Testis (tissue), 2 donors: ENCODE results near the gene BTLA.

Source experiments
- POLR2A ChIP-seq: fragments of 450-650 bp; IDR thresholded peaks from one replicate; pipeline ENCODE4 v1.6.1; 2017; ENCODE audit warnings: antibody characterized with exemption, mild to moderate bottlenecking, moderate library complexity
- TF ChIP-seq, protein P1 (sequence below), 3 experiments: fragments of 450-650 bp in 2 of 3; fragments of 200-600 bp in 1 of 3; sonication (generic) in 1 of 3; IDR thresholded peaks; one replicate each; pipeline ENCODE4 v1.5.1; 2016 to 2019; ENCODE audit warnings: antibody characterized with exemption in 3 of 3, mild to moderate bottlenecking in 2 of 3, moderate library complexity in 1 of 3

DNA sequence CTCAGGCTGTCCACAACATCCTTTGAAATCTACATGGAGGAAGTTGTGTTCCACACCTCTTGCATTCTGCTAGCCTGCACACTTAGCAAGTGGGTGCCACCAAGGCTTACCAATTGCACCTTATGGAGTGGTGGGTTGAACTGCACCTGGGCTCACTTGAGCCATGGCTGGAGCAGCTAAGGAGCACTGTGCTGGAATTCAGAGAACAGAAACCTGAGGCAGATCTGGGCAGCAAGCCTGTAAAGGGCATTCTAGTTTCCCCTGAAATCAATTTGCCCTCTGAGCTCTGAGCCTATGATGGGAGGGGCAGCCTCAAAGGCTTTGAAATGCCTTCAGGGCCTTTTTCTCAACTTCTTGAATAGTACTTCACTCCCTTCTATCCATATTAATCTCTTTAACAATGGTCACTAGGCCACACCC lies 18.0 kb downstream of the BTLA start:
- no peak for TF ChIP-seq POLR2A
- TF ChIP-seq, protein P1, sequence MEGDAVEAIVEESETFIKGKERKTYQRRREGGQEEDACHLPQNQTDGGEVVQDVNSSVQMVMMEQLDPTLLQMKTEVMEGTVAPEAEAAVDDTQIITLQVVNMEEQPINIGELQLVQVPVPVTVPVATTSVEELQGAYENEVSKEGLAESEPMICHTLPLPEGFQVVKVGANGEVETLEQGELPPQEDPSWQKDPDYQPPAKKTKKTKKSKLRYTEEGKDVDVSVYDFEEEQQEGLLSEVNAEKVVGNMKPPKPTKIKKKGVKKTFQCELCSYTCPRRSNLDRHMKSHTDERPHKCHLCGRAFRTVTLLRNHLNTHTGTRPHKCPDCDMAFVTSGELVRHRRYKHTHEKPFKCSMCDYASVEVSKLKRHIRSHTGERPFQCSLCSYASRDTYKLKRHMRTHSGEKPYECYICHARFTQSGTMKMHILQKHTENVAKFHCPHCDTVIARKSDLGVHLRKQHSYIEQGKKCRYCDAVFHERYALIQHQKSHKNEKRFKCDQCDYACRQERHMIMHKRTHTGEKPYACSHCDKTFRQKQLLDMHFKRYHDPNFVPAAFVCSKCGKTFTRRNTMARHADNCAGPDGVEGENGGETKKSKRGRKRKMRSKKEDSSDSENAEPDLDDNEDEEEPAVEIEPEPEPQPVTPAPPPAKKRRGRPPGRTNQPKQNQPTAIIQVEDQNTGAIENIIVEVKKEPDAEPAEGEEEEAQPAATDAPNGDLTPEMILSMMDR (IDR thresholded peaks at IDR 0.05), result no peak
